ENCODE measurements around the gene GRID1. TPM values are rescaled to one million over a fixed set of nuclear protein-coding genes. Genes with fewer than 3 reads are reported as not detected.

The GRID1 gene
- total RNA-seq, 1 donor from 2014 or later: 0.22 TPM

DNA sequence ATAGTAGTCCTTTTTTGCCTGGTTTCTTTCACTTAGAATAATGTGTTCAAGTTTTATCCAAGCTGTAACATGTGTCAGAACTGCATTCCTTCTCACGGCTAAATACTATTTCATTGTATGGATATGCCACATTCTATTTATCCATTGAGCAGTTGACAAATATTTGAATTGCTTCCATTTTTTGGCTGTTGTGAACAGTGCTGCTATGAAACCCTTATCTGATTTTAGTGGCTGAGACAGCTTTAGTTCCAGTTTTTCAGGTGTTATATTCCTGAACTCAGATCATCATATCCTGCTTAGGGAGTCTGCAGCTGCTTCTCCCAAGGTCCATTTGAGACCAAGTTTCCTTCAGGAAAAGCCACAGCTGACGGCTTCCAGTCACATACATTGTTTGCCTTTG, 339.2 kb downstream of the GRID1 start:
- H3K36me3 Mint-ChIP-seq (ENCODE audit: insufficient read depth): peaks cover 2% of the 10 kb centered on the region
- no peak overlapping the region for H3K27ac Mint-ChIP-seq
- H3K4me1 Mint-ChIP-seq (ENCODE audit: low read depth): peaks cover 4% of the 10 kb centered on the region
- H3K9me3 Mint-ChIP-seq (ENCODE audit: low read depth): peaks cover 27% of the 10 kb centered on the region
- TF ChIP-seq, protein P1, sequence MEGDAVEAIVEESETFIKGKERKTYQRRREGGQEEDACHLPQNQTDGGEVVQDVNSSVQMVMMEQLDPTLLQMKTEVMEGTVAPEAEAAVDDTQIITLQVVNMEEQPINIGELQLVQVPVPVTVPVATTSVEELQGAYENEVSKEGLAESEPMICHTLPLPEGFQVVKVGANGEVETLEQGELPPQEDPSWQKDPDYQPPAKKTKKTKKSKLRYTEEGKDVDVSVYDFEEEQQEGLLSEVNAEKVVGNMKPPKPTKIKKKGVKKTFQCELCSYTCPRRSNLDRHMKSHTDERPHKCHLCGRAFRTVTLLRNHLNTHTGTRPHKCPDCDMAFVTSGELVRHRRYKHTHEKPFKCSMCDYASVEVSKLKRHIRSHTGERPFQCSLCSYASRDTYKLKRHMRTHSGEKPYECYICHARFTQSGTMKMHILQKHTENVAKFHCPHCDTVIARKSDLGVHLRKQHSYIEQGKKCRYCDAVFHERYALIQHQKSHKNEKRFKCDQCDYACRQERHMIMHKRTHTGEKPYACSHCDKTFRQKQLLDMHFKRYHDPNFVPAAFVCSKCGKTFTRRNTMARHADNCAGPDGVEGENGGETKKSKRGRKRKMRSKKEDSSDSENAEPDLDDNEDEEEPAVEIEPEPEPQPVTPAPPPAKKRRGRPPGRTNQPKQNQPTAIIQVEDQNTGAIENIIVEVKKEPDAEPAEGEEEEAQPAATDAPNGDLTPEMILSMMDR (IDR thresholded peaks at IDR 0.05; ENCODE audit: unreplicated experiment): no peak
- H3K27me3 Mint-ChIP-seq: peaks cover 4% of the 10 kb centered on the region
- no peak for DNase-seq (ENCODE audit: low spot score, unreplicated experiment)
- H3K4me3 Mint-ChIP-seq (ENCODE audit: low read depth): no peak overlapping the region

DNA sequence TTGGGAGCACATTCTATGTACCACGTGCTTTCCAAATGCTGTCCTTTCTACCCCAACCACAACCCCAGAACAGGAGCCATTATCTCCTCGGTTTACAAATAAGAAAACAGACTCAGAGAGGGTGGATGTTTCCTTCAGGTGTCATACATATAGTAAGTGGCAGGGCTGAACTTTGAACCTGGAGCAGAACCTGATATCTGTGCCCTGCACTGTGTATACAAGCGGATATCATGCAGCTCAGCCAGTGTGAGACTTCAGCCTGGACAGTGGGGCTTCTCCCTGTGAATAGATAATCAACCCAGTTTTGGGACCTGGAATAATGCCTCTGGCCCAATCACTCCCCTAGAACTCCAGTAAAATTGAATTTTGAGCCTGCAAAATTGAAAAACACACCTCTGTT, 341.1 kb downstream of the GRID1 start:
- Mint-ChIP-seq H3K36me3 (ENCODE audit: insufficient read depth) (no peaks in the 10 kb centered on the region), H3K27ac (no peak overlapping the region), H3K4me3 (ENCODE audit: low read depth) (no peak overlapping the region), H3K27me3 (peaks cover 7% of the 10 kb centered on the region), H3K9me3 (ENCODE audit: low read depth) (peaks cover 17% of the 10 kb centered on the region), H3K4me1 (ENCODE audit: low read depth) (peaks cover 4% of the 10 kb centered on the region)
- DNase-seq (ENCODE audit: low spot score, unreplicated experiment): no peak
- TF ChIP-seq, protein P1 (IDR thresholded peaks at IDR 0.05; ENCODE audit: unreplicated experiment): no peak

DNA sequence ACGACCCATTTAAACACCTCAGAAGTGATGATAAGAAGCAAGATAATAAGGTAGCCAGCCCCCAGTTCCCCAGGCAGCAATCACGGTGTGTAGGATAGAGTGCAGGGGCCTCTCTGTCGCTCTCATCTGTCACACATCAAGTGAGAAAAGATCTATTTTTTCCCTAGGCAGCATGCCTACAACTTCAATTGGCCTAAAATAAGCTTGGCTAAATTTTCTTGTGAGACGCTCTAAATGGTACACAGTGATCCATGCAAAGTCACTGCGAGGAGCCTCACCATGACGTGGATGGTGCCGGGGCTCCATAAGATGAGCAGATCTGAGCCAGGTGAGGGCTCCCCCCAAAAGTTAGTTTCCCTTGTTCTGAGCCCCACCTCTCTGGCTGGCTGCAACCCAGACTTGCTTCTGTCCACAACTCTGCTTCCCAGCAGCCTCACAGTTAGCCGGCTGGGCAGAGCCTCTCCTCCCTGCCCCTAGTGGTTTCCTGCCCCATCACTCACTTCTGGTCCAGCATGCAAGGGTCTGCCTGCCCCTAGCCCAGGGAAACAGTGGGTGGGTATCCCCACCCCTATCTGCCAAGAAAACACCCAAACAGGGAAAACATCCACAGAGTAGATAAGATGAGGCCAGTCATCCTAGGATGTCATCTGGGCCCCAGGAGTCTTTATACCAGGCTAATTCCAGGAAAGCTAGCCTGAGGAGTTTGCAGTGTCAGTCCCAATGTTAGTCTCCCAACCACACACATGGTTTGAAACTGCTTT, 342.1 kb downstream of the GRID1 start:
- H3K4me1 Mint-ChIP-seq (ENCODE audit: low read depth): peaks cover 4% of the 10 kb centered on the region
- DNase-seq (ENCODE audit: low spot score, unreplicated experiment): no peak
- peaks cover 7% of the 10 kb centered on the region for H3K27me3 Mint-ChIP-seq
- no peaks in the 10 kb centered on the region for H3K36me3 Mint-ChIP-seq (ENCODE audit: insufficient read depth)
- no peak overlapping the region for H3K4me3 Mint-ChIP-seq (ENCODE audit: low read depth)
- TF ChIP-seq, protein P1 (IDR thresholded peaks at IDR 0.05; ENCODE audit: unreplicated experiment): no peak
- no peak overlapping the region for H3K27ac Mint-ChIP-seq
- H3K9me3 Mint-ChIP-seq (ENCODE audit: low read depth): peaks cover 11% of the 10 kb centered on the region

- H3K9me3 Mint-ChIP-seq (ENCODE audit: low read depth): peaks cover 6% of the 10 kb centered on the region
- peaks cover 4% of the 10 kb centered on the region for H3K4me1 Mint-ChIP-seq (ENCODE audit: low read depth)
- H3K27me3 Mint-ChIP-seq: peaks cover 7% of the 10 kb centered on the region
- no peaks in the 10 kb centered on the region for H3K36me3 Mint-ChIP-seq (ENCODE audit: insufficient read depth)
- H3K27ac Mint-ChIP-seq: no peak overlapping the region
- TF ChIP-seq, protein P1 (IDR thresholded peaks at IDR 0.05; ENCODE audit: unreplicated experiment): no peak
- no peak for DNase-seq (ENCODE audit: low spot score, unreplicated experiment)
- H3K4me3 Mint-ChIP-seq (ENCODE audit: low read depth): no peak overlapping the region
Measured at GRCh38 chr10:86023931-86024280, 342.7 kb downstream of the GRID1 start.

DNA sequence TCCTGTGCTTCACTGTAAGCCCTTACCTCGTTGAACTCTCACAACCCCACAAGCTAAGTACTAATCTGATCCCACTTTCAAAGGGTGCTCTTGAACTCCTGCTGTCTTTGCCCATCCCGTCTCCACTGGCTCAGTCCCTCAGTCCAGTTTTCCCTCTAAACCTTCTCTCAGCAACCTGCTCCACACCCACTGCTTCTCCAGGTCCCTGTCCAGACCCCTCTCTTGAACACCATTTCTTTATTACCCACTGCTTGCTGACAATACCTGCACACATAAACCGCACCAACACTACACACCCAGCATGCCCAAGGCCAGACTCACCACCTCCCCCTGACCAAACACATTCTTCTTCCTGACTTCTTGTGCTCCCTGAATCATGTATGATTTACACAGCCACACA, 343.3 kb downstream of the GRID1 start:
- H3K4me3 Mint-ChIP-seq (ENCODE audit: low read depth): no peak overlapping the region
- TF ChIP-seq, protein P1 (IDR thresholded peaks at IDR 0.05; ENCODE audit: unreplicated experiment): no peak
- no peak for DNase-seq (ENCODE audit: low spot score, unreplicated experiment)
- H3K27ac Mint-ChIP-seq: no peak overlapping the region
- peaks cover 4% of the 10 kb centered on the region for H3K4me1 Mint-ChIP-seq (ENCODE audit: low read depth)
- H3K27me3 Mint-ChIP-seq: peaks cover 7% of the 10 kb centered on the region
- peaks cover 4% of the 10 kb centered on the region for H3K9me3 Mint-ChIP-seq (ENCODE audit: low read depth)
- H3K36me3 Mint-ChIP-seq (ENCODE audit: insufficient read depth): no peaks in the 10 kb centered on the region

Measured in progenitor cell of endocrine pancreas (in vitro differentiated cells).